Thyroid gland (tissue), 4 donors: ENCODE data around the gene HBM. TPM values are rescaled to one million over a fixed set of nuclear protein-coding genes. Genes with fewer than 3 reads are reported as not detected.
A peak's percentile ranks its signal among the peaks of the same experiment; 100 is the strongest.
"Not testable (repeated sequence)": the region's sequence is repeated elsewhere in the genome, so short reads cannot be mapped to it uniquely, and the experiment has no call there.

Experiments used
- DNase-seq, 2 donors: peaks; one replicate each; pipeline ENCODE4 v3.0.0-alpha.2; 2019
- H3K27ac ChIP-seq, 3 donors: fragments of 200-600 bp; sonication (generic); 1 replicate in 2 of 3; 2 replicates in 1 of 3; pipeline ENCODE4 v1.5.1; 2016 to 2019; ENCODE audit warnings: mild to moderate bottlenecking in 1 of 3, moderate library complexity in 1 of 3
- H3K27me3 ChIP-seq: fragments of 200-600 bp; sonication (generic); one replicate; pipeline ENCODE4 v1.5.1; 2019
- H3K36me3 ChIP-seq, 2 donors: fragments of 200-600 bp; sonication (generic); one replicate each; pipeline ENCODE4 v1.5.1; 2016 to 2019
- H3K4me1 ChIP-seq, 2 donors: fragments of 200-600 bp; sonication (generic); one replicate each; pipeline ENCODE4 v1.5.1; 2017 to 2019
- H3K4me3 ChIP-seq, 3 donors: fragments of 200-600 bp; sonication (generic); replicated peaks in 1 of 3; 1 replicate in 2 of 3; 2 replicates in 1 of 3; pipeline ENCODE4 v1.5.1; 2016; ENCODE audit warnings: mild to moderate bottlenecking in 1 of 3
- H3K9me3 ChIP-seq: fragments of 200-600 bp; sonication (generic); one replicate; pipeline ENCODE4 v1.5.1; 2017
- CTCF ChIP-seq, 6 experiments: fragments of 200-600 bp in 3 of 6; fragments of 450-650 bp in 3 of 6; sonication (generic) in 3 of 6; IDR thresholded peaks; one replicate each; pipeline ENCODE4 v1.5.1; 2016 to 2019; ENCODE audit warnings: antibody characterized with exemption in 6 of 6, mild to moderate bottlenecking in 2 of 6, inconsistent platforms in 1 of 6, moderate library complexity in 1 of 6
- POLR2A ChIP-seq, 2 donors: fragments of 450-650 bp; IDR thresholded peaks; one replicate each; pipeline ENCODE4 v1.6.1; 2017; ENCODE audit warnings: antibody characterized with exemption in 2 of 2, mild to moderate bottlenecking in 2 of 2, moderate library complexity in 1 of 2
- WGBS, 2 donors: methylation state at CpG; one replicate each; pipeline ENCODE4 v1.1.5; 2017; 5-methylcytosine and 5-hydroxymethylcytosine counted together
- intact Hi-C: fragments of 100-400 bp; cut with DNase I; formaldehyde crosslinking; loops from one replicate; pipeline ENCODE4 v1.15.1; 2023
- total RNA-seq, 4 donors: library from RNA; depleted of rRNA; stranded (reverse); fragments of >200 nt; gene quantifications; one replicate each; pipeline ENCODE4 v1.2.3, GENCODE V29; 2016

The HBM gene
- total RNA-seq, 4 donors from 2014 or later = not detected

GRCh38 chr16:154217-155030 is 11.4 kb upstream of the HBM start:
- Histone ChIP-seq H3K27ac (no peak overlapping the region), H3K4me1 (peaks cover 5 to 9% of the 10 kb centered on the region in 2 donors), H3K27me3 (peaks cover 8% of the 10 kb centered on the region), H3K9me3 (no peaks in the 10 kb centered on the region), H3K36me3 (no peaks in the 10 kb centered on the region), H3K4me3 (peak overlapping the region in 2 of 3 donors; percentile 12 to 13)
- no peak for TF ChIP-seq CTCF (IDR thresholded peaks at IDR 0.05)
- no peak for TF ChIP-seq POLR2A (IDR thresholded peaks at IDR 0.05)
- DNase-seq = peak; percentile 14 to 38
- intact Hi-C loops = no loop called here
- 3% methylated on average over 15 to 17 of the region's 59 CpGs for WGBS, 2 donors

- H3K27ac ChIP-seq = no peak overlapping the region
- peaks cover 8% of the 10 kb centered on the region for H3K27me3 ChIP-seq
- WGBS, 2 donors = 71% methylated on average over 7 of the region's 7 CpGs
- no peak for DNase-seq
- no peaks in the 10 kb centered on the region for H3K36me3 ChIP-seq
- TF ChIP-seq POLR2A (IDR thresholded peaks at IDR 0.05) = no peak
- TF ChIP-seq CTCF (IDR thresholded peaks at IDR 0.05) = no peak
- H3K9me3 ChIP-seq = no peaks in the 10 kb centered on the region
- peaks cover 5 to 9% of the 10 kb centered on the region in 2 donors for H3K4me1 ChIP-seq
- intact Hi-C loops = no loop called here
- H3K4me3 ChIP-seq = no peak overlapping the region
Measured at GRCh38 chr16:155031-155398, 10.8 kb upstream of the HBM start.

- H3K4me1 ChIP-seq = peaks cover 5 to 7% of the 10 kb centered on the region in 2 donors
- intact Hi-C loops = no loop called here
- 60 to 61% methylated on average over 6 of the region's 6 CpGs for WGBS, 2 donors
- DNase-seq = no peak
- no peak overlapping the region for H3K4me3 ChIP-seq
- H3K27ac ChIP-seq = no peak overlapping the region
- H3K9me3 ChIP-seq = no peaks in the 10 kb centered on the region
- H3K27me3 ChIP-seq = peaks cover 8% of the 10 kb centered on the region
- no peak for TF ChIP-seq CTCF (IDR thresholded peaks at IDR 0.05)
- no peak for TF ChIP-seq POLR2A (IDR thresholded peaks at IDR 0.05)
- no peaks in the 10 kb centered on the region for H3K36me3 ChIP-seq
Measured at GRCh38 chr16:159136-159849, 6.5 kb upstream of the HBM start.

- H3K27ac ChIP-seq, DNase-seq, intact Hi-C loops, H3K4me3 ChIP-seq, H3K27me3 ChIP-seq, H3K9me3 ChIP-seq, H3K36me3 ChIP-seq, H3K4me1 ChIP-seq: not testable (repeated sequence)
- WGBS, 2 donors = 70% methylated on average over 11 of the region's 20 CpGs; no CpG with 5 or more reads in 1 of the 2 donors
Measured at GRCh38 chr16:160242-160641, 5.5 kb upstream of the HBM start.

- TF ChIP-seq POLR2A (IDR thresholded peaks at IDR 0.05) = no peak
- no peak for TF ChIP-seq CTCF (IDR thresholded peaks at IDR 0.05)
- H3K27me3 ChIP-seq = peaks cover 8% of the 10 kb centered on the region
Measured at GRCh38 chr16:160691-161190, 5.0 kb upstream of the HBM start.

More at GRCh38 chr16:160691-161190, 5.0 kb upstream of the HBM start:
- Histone ChIP-seq H3K9me3 (no peaks in the 10 kb centered on the region), H3K4me1 (peaks cover 2 to 8% of the 10 kb centered on the region in 2 donors), H3K27ac (no peak overlapping the region), H3K36me3 (no peaks in the 10 kb centered on the region), H3K4me3 (no peak overlapping the region)
- no peak for DNase-seq
- intact Hi-C loops = no loop called here
- whole genome bisulfite sequencing, 2 donors = 67 to 83% methylated on average over 8 to 14 of the region's 18 CpGs
